Bronchial epithelial cell (primary cell): ENCODE data around the gene SUGP2. TPM values are rescaled to one million over a fixed set of nuclear protein-coding genes. Genes with fewer than 3 reads are reported as not detected.

Source experiments
- DNase-seq: peaks from one replicate; pipeline ENCODE4 v3.0.0-alpha.2; 2010; ENCODE audit warnings: low read depth
- FAIRE-seq: peaks from 2 replicates; lab custom pipeline; 2011; peaks lifted over from hg19 to GRCh38; lab: Jason Lieb, UNC
- H3K27me3 ChIP-seq: 2 replicates; pipeline ENCODE4 v1.5.1; 2011; ENCODE audit warnings: low read length; ENCODE audit not compliant: control insufficient read depth, insufficient read depth
- H3K36me3 ChIP-seq: 2 replicates; pipeline ENCODE4 v1.5.1; 2011; ENCODE audit warnings: low read length; ENCODE audit not compliant: control insufficient read depth, insufficient read depth
- H3K4me3 ChIP-seq: 2 replicates; pipeline ENCODE4 v1.5.1; 2011; ENCODE audit warnings: mild to moderate bottlenecking, low read depth, low read length, control low read depth
- total RNA-seq: library from RNA; depleted of rRNA; stranded (reverse); fragments of >200 nt; gene quantifications from 2 replicates; pipeline ENCODE4 v1.2.1, GENCODE V29; 2014
- TF ChIP-seq, protein P1 (sequence below): IDR thresholded peaks from 2 replicates; pipeline ENCODE4 v1.5.1; 2011; ENCODE audit warnings: mild to moderate bottlenecking, moderate library complexity, low read length, control low read depth, inconsistent platforms; ENCODE audit not compliant: insufficient read depth, severe bottlenecking

SUGP2 gene
- total RNA-seq, 1 donor from 2014 or later, result 21.6 TPM

DNA sequence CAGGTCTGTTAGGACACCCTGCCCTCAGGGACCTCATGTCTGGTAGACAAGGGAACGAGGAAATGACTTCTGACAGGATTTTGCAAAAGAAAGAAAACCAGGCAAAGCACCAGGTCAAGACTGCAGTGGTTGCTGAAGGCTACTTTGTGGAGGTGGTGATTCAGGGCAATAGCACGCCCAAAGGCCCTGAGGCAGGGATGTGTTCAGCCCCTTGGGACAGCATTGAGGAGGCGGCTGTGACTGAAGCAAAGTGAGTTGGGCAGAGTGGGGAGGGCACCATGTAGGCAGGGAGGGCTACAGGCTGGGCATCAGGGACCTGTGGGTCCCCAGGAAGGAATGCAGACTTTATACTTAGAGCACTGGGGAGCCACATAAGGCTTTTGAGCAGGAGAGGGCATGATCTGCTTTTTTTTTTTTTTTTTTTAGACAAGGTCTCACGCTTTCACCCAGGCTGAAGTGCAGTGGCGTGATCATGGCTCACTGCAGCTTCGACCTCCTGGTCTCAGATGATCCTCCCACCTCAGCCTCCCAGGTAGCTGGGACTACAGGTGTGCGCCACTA is 81.5 kb downstream of the SUGP2 start:
- TF ChIP-seq, protein P1, sequence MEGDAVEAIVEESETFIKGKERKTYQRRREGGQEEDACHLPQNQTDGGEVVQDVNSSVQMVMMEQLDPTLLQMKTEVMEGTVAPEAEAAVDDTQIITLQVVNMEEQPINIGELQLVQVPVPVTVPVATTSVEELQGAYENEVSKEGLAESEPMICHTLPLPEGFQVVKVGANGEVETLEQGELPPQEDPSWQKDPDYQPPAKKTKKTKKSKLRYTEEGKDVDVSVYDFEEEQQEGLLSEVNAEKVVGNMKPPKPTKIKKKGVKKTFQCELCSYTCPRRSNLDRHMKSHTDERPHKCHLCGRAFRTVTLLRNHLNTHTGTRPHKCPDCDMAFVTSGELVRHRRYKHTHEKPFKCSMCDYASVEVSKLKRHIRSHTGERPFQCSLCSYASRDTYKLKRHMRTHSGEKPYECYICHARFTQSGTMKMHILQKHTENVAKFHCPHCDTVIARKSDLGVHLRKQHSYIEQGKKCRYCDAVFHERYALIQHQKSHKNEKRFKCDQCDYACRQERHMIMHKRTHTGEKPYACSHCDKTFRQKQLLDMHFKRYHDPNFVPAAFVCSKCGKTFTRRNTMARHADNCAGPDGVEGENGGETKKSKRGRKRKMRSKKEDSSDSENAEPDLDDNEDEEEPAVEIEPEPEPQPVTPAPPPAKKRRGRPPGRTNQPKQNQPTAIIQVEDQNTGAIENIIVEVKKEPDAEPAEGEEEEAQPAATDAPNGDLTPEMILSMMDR, result no peak
- Histone ChIP-seq H3K27me3 (no peaks in the 10 kb centered on the region), H3K36me3 (no peaks in the 10 kb centered on the region), H3K4me3 (no peak overlapping the region)
- peak; percentile 93 for FAIRE-seq
- DNase-seq, result peak; percentile 99

DNA sequence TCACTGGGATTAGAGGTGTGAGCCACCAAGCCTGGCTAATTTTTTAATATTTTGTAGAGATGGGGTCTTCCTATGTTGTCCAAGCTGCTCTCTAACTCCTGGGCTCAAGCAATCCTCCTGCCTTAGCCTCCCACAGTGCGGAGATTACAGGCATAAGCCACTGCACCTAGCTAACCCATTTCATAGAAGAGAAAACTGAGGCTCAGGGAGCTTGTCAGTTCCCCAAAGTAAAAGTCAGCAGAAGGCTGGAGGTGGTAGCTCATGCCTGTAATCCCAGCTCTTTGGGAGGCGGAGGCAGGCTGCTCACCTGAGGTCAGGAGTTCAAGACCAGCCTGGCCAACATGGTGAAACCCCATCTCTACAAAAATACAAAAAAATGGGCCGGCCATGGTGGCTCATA is 83.5 kb downstream of the SUGP2 start:
- TF ChIP-seq, protein P1, result no peak
- Histone ChIP-seq H3K4me3 (no peak overlapping the region), H3K27me3 (no peaks in the 10 kb centered on the region), H3K36me3 (no peaks in the 10 kb centered on the region)
- DNase-seq (no peak), FAIRE-seq (no peak)

DNA sequence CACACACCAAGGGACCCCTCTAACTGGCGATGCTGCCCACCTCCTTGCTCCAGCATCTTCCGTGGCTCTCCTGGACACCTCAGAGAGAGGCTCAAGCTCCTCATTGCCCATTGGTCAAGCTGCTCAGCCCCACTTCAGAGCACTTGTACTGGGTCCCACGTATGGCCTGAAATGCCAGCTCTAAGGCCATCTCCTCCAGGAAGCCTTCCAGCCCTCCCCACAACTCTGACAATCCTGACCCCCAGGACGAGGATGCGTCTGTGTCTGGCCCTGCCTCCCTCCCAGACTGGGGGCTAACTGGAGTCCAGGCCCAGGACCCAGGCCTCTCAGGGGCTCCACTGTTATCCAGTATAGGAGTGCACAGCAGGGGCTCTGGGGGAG is 84.4 kb downstream of the SUGP2 start:
- TF ChIP-seq, protein P1, result no peak
- FAIRE-seq (no peak), DNase-seq (no peak)
- no peak overlapping the region for H3K4me3 ChIP-seq
- H3K36me3 ChIP-seq, result no peaks in the 10 kb centered on the region
- no peaks in the 10 kb centered on the region for H3K27me3 ChIP-seq

DNA sequence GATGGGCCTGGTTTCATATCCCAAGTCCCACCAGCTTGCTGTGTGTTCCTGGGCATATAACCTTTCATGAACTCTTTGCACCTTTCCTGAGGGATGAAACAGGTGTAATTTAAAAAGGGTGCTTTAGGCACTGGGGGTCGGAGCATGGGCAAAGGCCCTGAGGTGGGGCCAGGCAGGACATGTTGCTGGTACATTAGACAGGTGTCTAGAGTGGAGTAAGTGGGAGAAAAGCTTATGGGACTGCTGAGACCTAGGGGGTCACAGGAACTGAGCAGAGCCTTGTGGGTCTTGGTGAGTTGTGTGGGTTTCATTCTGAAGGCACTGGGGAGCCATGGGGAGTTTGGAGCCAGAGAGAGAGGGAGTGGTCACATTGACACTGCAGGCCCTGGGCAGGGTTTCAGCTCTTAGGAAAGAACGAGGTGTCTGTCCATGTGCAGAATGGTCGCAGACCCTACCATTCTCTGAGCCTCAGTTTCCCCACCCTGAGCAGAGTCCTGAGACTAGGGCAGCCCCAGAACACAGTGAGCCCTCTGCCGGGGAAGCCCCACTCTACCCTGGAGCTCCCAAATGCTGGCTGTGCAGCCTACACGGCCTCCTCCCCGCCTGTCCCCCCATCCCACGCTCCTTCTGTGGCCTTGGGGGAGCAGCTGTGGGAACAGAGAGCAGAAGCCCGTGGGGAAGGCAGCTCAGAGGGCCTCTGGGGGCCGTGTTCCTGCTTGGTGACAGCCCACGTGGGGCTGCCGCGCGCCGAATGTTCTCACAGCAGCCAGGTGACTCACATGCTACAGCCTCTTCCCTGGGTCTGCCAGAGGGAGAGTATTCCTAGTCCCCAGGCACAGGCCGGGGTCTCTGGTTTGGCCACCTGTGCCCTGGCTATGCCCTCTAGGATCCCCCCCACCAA is 85.0 kb downstream of the SUGP2 start:
- Histone ChIP-seq H3K4me3 (no peak overlapping the region), H3K27me3 (no peaks in the 10 kb centered on the region), H3K36me3 (no peaks in the 10 kb centered on the region)
- TF ChIP-seq, protein P1, result no peak
- no peak for FAIRE-seq
- no peak for DNase-seq

DNA sequence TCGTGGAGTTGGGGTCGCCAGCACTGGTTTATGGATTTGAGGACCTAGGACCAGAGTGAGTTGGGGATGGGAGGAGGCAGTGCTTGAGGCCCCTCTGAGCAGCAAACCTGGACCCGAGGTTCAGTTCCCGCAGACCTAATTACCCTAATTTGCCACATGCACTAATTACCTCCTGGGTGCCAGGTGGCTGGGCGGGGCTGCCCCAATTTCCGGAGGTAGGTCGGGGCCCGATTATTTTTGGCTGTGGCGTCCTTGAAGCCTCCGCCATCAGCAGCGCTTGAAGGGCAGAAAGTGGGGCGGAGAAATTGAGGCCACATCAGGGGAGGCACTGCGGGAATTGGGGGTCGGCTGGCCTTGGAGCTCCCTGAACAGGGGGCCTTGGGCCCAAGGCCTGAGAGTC is 86.4 kb downstream of the SUGP2 start:
- no peak for FAIRE-seq
- TF ChIP-seq, protein P1, result no peak
- no peak for DNase-seq
- H3K27me3 ChIP-seq, result no peaks in the 10 kb centered on the region
- no peak overlapping the region for H3K4me3 ChIP-seq
- H3K36me3 ChIP-seq, result no peaks in the 10 kb centered on the region
